ENCODE results near the gene RCCD1.
A peak's percentile ranks its signal among the peaks of the same experiment; 100 is the strongest.

The RCCD1 gene

GRCh38 chr15:90972133-90972532 is 17.4 kb downstream of the RCCD1 start:
- DNase-seq, result no peak

GRCh38 chr15:90974216-90974615 is 19.5 kb downstream of the RCCD1 start:
- no peak for DNase-seq

GRCh38 chr15:90979582-90979981 is 24.9 kb downstream of the RCCD1 start:
- no peak for DNase-seq

GRCh38 chr15:90981681-90982080 is 27.0 kb downstream of the RCCD1 start:
- no peak for DNase-seq

DNA sequence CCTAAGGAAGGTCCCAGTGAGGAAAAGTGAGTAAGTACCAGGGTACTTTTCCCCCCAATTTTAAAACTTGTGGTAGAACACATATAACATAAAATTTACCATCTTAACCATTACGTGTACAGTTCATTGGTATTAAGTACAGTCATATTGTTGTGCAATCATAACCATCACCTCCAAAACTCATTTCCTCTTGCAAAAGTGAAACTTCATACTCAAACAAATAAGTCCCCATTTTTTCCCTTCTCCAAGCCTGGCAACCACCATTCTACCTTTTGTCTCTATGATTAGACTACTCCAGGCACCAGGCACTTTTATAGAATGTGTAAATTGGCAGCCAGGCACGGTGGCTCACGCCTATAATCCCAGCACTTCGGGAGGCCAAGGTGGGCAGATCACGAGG is 27.5 kb downstream of the RCCD1 start:
- no peak for DNase-seq

DNA sequence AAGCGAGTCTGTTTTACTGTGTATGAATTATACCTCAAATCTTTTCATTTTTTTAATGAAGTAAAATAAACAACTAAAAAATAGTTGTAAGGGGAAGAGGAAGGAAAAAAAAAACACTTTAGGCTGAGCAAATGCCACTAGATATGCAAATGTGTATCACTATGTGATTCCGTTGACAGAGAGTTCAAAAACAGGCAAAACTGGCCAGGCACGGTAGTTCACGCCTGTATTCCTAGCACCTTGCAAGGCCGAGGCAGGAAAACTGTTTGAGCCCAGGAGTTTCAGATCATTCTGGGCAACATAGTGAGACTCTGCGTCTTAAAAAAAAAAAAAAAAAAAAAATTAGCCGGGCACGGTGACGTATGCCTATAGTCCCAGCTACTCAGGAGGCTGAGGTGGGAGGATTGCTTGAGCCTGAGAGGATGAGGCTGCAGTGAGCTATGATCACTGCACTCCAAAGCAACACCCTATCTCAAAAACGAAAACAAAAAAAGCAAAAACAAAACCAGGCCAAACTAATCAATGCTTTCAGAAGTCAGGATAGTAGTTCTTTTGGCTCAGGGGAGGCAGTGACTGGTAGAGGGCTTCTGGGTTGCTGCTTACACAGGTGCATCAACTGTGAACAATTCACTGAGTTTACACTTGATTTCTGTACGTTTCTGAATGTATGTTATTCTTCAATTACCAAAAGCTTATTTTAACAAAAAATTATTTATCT is 32.3 kb downstream of the RCCD1 start:
- DNase-seq, result no peak

DNA sequence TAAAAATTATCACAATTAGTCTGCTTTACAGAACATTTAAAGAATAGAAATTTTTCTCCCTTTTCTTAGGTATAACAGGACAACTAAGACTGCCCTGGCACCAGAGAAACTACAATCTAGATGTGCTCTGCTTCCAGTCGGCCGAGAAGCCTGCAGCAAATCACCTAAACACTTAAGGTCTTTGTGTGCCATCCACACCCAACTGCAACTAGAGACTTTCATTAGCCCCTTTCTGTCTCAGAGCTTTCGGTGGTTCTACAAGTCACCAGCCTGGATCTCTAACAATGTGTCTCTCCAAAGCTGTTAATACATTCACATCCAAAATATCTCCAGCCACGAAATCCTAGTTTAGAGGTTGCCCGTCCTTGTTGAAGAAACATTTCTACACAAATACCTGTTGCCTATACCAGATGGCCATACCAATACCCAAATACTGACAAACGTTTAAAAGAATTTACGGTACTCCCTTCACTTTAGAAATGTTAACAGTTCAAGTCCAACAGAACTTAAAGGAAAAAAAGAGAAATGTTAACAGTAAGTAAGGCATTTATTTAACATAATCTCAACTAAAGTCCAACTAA is 33.0 kb downstream of the RCCD1 start:
- DNase-seq, result no peak

DNA sequence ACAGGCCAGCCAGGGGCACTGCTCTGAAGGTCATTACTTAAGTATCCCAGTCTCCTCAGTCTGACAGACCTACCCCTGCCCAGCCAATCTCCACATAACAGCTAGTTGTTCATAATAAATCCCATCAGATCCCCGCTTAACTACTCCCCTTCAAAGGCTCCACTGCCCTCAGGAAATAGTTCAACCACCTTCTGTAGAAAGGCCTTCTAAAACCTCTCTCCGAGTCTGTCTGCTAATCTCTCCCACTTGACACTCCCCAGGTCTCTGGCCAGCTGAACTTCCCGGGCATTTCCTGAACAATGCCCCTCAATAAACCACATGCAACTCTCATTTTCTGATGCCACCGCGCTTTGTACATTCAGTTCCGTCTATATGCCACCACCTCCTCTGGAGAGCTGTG is 33.6 kb downstream of the RCCD1 start:
- DNase-seq, result no peak

GRCh38 chr15:90989040-90989768 is 34.5 kb downstream of the RCCD1 start:
- DNase-seq, result no peak

DNA sequence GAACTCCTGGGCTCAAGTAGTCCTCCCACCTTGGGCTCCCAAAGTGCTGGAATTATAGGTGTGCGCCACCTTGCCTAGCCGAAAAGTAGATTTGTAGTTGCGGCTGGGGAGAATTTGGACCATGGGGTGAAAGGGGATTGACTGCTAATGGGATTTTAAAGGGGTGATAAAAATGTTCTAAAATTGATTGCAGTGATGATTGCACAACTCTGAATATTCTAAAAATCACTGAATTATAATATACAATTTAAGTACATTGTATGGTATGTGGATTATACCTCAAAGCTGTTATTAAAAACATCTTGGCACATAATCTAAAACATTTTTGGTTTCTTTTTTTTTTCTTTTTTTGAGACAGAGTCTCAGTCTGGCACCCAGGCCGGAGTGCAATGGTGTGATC is 35.8 kb downstream of the RCCD1 start:
- DNase-seq, result no peak

DNA sequence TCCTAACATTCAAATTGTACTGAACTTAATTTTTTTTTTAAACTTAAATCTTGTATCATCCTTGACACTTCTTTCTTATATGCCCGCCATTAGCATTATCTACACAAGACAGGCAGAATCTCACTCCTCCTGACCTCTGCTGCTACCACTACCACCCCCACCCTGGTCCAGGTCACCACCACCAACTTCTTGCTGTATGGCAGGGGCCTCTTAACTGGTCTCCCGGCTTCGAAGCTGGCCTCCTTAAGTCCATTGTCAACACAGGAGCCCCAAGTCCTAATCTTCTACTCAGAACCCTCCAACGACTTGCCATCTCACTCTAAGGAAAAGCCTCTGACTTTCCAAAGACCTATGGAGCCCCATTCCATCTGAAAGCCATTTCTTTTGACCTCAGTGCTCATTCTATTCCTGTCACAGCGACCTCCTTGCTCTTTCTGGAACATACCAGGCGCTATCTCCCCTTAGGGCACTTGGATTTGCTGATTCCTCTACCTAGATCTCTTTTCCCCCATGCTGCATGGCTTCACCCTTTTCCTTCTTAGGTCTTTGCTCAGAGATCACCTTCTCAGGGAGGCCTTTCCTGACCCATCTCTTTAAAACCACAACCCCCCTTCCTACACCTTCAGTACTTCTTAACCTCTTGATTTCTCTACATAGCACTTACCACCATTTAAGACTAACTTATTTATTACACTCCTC is 37.1 kb downstream of the RCCD1 start:
- DNase-seq, result no peak

GRCh38 chr15:90994059-90994416 is 39.4 kb downstream of the RCCD1 start:
- DNase-seq, result no peak

GRCh38 chr15:90994417-90995311 is 40.0 kb downstream of the RCCD1 start, which contains the start of gene PRC1:
Gene PRC1 (minus strand): TSS chr15:90994535. CDS start chr15:90994417, 118 bp downstream.
- peak; percentile 96 to 97 for DNase-seq

DNA sequence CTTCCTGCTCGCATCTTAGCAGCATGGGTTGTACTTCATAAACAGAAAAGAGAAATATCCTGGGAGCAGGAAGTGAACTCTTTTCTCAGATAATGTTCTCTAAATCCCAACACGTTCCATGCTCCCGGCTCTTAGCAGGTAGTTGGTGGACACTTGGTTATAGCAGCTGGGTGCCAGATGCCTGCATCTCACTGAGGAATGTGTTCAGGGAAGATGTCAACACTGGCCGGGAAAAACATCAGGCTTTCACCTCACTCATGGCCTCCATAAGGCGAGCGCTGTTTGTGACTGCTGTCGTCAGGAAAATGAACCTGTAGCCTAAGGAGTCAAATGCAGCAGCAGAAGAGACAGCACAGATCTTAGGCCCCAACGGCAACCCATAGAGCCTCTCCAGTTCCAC is 44.1 kb downstream of the RCCD1 start:
- no peak for DNase-seq

DNA sequence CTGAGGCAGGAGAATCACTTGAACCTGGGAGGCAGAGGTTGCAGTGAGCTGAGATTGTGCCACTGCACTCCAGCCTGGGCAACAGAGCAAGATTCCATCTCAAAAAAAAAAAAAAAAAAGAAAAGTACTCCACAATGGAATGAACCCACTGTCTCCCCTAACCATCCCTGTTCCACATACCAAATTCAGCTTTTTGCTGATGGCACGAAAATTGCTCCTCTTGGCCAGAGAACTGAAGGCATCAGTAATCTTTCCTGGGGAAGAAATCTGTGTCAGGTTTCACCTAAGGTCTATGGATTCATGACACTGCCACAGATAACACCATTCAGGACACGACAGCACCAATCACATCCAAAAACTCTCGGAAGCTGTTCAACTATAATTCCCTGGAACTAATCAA is 46.5 kb downstream of the RCCD1 start:
- DNase-seq, result no peak

- DNase-seq, result no peak
These were observed 52.6 kb downstream of the RCCD1 start for GRCh38 chr15:91007266-91007665.
